Neural cell (in vitro differentiated cells): ENCODE measurements around the gene VWA8.

Source experiments
- CTCF ChIP-seq: fragments of 450-650 bp; IDR thresholded peaks from 2 replicates; pipeline ENCODE4 v1.5.1; 2014; ENCODE audit warnings: antibody characterized with exemption, mild to moderate bottlenecking, moderate library complexity; ENCODE audit not compliant: poor library complexity, severe bottlenecking
- EZH2 ChIP-seq: fragments of 200-600, 300-800 bp; shearing (Covaris generic), sonication (generic); IDR thresholded peaks from 2 replicates; pipeline ENCODE4 v1.6.1; 2014; ENCODE audit warnings: antibody characterized with exemption, low read length, borderline replicate concordance, mild to moderate bottlenecking; ENCODE audit not compliant: insufficient read depth, poor library complexity, severe bottlenecking
- POLR2AphosphoS5 ChIP-seq: IDR thresholded peaks from 2 replicates; pipeline ENCODE4 v1.6.1; 2012

- TF ChIP-seq CTCF = no peak
- no peak for TF ChIP-seq EZH2
- no peak for TF ChIP-seq POLR2AphosphoS5
Observed at GRCh38 chr13:41678848-41679247, 282.1 kb downstream of the VWA8 start.
